HFF-Myc (cell line): ENCODE results near the gene PDIA5.

Experiments used
- DNase-seq: peaks from one replicate; pipeline ENCODE4 v3.0.0-alpha.2; 2011; ENCODE audit warnings: low read depth; ENCODE audit errors: extremely low read depth
- H3K4me3 ChIP-seq: replicated peaks from 2 replicates; pipeline ENCODE4 v1.5.1; 2011; ENCODE audit warnings: low read depth, mild to moderate bottlenecking, control low read depth, low read length
- TF ChIP-seq, protein P1 (sequence below): IDR thresholded peaks from 2 replicates; pipeline ENCODE4 v1.5.1; 2012; ENCODE audit warnings: mild to moderate bottlenecking, low read depth, low read length, control low read depth; ENCODE audit errors: missing control alignments

PDIA5 gene

GRCh38 chr3:123113889-123114450 is 47.1 kb downstream of the PDIA5 start:
- no peak overlapping the region for H3K4me3 ChIP-seq
- TF ChIP-seq, protein P1, sequence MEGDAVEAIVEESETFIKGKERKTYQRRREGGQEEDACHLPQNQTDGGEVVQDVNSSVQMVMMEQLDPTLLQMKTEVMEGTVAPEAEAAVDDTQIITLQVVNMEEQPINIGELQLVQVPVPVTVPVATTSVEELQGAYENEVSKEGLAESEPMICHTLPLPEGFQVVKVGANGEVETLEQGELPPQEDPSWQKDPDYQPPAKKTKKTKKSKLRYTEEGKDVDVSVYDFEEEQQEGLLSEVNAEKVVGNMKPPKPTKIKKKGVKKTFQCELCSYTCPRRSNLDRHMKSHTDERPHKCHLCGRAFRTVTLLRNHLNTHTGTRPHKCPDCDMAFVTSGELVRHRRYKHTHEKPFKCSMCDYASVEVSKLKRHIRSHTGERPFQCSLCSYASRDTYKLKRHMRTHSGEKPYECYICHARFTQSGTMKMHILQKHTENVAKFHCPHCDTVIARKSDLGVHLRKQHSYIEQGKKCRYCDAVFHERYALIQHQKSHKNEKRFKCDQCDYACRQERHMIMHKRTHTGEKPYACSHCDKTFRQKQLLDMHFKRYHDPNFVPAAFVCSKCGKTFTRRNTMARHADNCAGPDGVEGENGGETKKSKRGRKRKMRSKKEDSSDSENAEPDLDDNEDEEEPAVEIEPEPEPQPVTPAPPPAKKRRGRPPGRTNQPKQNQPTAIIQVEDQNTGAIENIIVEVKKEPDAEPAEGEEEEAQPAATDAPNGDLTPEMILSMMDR: no peak
- no peak for DNase-seq

DNA sequence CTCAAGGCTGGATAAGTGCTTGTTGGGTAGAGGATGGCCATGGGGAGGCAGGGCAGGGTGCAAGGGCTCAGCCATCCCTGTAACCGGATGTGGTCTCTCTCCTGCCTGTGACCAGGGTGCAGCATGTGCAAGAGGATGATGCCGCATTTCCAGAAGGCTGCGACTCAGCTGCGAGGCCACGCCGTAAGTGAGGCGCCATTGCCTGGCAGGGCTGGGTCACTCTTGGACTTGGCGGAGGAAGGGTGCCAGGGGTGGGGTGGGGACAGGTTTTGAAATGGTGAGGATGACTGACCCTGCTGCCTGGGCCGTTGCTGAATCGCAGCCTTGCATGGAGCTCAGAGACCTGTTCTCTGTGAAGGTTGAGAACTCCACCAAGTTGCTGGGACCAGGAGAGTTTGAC is 49.3 kb downstream of the PDIA5 start:
- no peak for DNase-seq
- no peak overlapping the region for H3K4me3 ChIP-seq
- TF ChIP-seq, protein P1: no peak

- TF ChIP-seq, protein P1: no peak
- no peak overlapping the region for H3K4me3 ChIP-seq
- DNase-seq: no peak
Observed at GRCh38 chr3:123119388-123119787, 52.6 kb downstream of the PDIA5 start.

DNA sequence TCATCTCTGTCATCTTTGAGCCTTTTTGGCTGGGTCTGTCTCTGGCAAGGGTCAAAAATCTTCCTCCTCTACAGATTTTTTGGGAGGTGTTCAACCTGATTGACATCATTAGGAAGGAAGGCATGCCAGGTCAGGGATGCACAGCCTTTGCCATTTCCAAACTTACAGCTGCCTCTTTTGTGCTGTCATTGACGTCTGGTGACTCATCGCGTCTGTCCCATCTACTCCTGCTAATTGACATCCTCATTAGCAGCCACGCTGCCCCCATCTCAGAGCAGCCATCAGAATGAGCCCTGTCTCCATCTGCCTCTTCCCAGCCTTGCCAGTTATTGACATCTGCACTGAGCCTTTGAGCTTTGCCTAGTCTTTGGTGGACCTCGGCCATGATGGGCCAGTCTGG is 53.0 kb downstream of the PDIA5 start:
- TF ChIP-seq, protein P1: no peak
- no peak for DNase-seq
- H3K4me3 ChIP-seq: no peak overlapping the region

GRCh38 chr3:123120573-123120972 is 53.7 kb downstream of the PDIA5 start:
- DNase-seq: no peak
- no peak overlapping the region for H3K4me3 ChIP-seq
- TF ChIP-seq, protein P1: no peak

GRCh38 chr3:123122057-123122456 is 55.2 kb downstream of the PDIA5 start:
- H3K4me3 ChIP-seq: no peak overlapping the region
- DNase-seq: no peak
- TF ChIP-seq, protein P1: no peak
